Measurements from ENCODE around the gene ANXA4.

Gene ANXA4

GRCh38 chr2:69700381-69700780 is 41.6 kb upstream of the ANXA4 start:
- TF ChIP-seq CTCF (IDR thresholded peaks at IDR 0.05; ENCODE audit: low read depth, low read length) = no peak
- no peak overlapping the region for H3K4me3 ChIP-seq (ENCODE audit: low read depth, low read length)

GRCh38 chr2:69701100-69701945 is 40.6 kb upstream of the ANXA4 start:
- no peak for TF ChIP-seq CTCF (IDR thresholded peaks at IDR 0.05; ENCODE audit: low read depth, low read length)
- H3K4me3 ChIP-seq (ENCODE audit: low read depth, low read length) = no peak overlapping the region

- TF ChIP-seq CTCF (IDR thresholded peaks at IDR 0.05; ENCODE audit: low read depth, low read length) = no peak
Measured at GRCh38 chr2:69703189-69703588, 38.7 kb upstream of the ANXA4 start.

GRCh38 chr2:69704446-69704845 is 37.5 kb upstream of the ANXA4 start:
- H3K4me3 ChIP-seq (ENCODE audit: low read depth, low read length) = no peak overlapping the region
- no peak for TF ChIP-seq CTCF (IDR thresholded peaks at IDR 0.05; ENCODE audit: low read depth, low read length)

More at GRCh38 chr2:69703189-69703588, 38.7 kb upstream of the ANXA4 start:
- no peak overlapping the region for H3K4me3 ChIP-seq (ENCODE audit: low read depth, low read length)

GRCh38 chr2:69709290-69709689 is 32.6 kb upstream of the ANXA4 start:
- TF ChIP-seq CTCF (IDR thresholded peaks at IDR 0.05; ENCODE audit: low read depth, low read length) = no peak

GRCh38 chr2:69711971-69712370 is 30.0 kb upstream of the ANXA4 start:
- H3K4me3 ChIP-seq (ENCODE audit: low read depth, low read length) = no peak overlapping the region
- TF ChIP-seq CTCF (IDR thresholded peaks at IDR 0.05; ENCODE audit: low read depth, low read length) = no peak

More at GRCh38 chr2:69709290-69709689, 32.6 kb upstream of the ANXA4 start:
- no peak overlapping the region for H3K4me3 ChIP-seq (ENCODE audit: low read depth, low read length)

GRCh38 chr2:69714024-69714423 is 27.9 kb upstream of the ANXA4 start:
- H3K4me3 ChIP-seq (ENCODE audit: low read depth, low read length) = no peak overlapping the region
- no peak for TF ChIP-seq CTCF (IDR thresholded peaks at IDR 0.05; ENCODE audit: low read depth, low read length)
